Testis (tissue), 2 donors: Measurements from ENCODE around the gene REEP5.

Experiments
- CTCF ChIP-seq, 3 experiments: fragments of 450-650 bp in 2 of 3; fragments of 200-600 bp in 1 of 3; sonication (generic) in 1 of 3; IDR thresholded peaks; one replicate each; pipeline ENCODE4 v1.5.1; 2016 to 2019; ENCODE audit warnings: antibody characterized with exemption in 3 of 3, mild to moderate bottlenecking in 2 of 3, moderate library complexity in 1 of 3
- POLR2A ChIP-seq: fragments of 450-650 bp; IDR thresholded peaks from one replicate; pipeline ENCODE4 v1.6.1; 2017; ENCODE audit warnings: antibody characterized with exemption, mild to moderate bottlenecking, moderate library complexity

- TF ChIP-seq POLR2A (no peak), CTCF (IDR thresholded peaks at IDR 0.05) (no peak)
These were observed 43.9 kb downstream of the REEP5 start for GRCh38 chr5:112878101-112878500.
